Stimulated activated naive CD4-positive, alpha-beta T cell treated with Interleukin-2 at 50 U/mL for 16 hours (primary cell): ENCODE measurements around the gene GABRP.
"Not testable (repeated sequence)": the region's sequence is repeated elsewhere in the genome, so short reads cannot be mapped to it uniquely, and the experiment has no call there.

Experiments
- DNase-seq: peaks from one replicate; lab custom pipeline; 2025; lab: John Stamatoyannopoulos, UW

Gene GABRP, protein sequence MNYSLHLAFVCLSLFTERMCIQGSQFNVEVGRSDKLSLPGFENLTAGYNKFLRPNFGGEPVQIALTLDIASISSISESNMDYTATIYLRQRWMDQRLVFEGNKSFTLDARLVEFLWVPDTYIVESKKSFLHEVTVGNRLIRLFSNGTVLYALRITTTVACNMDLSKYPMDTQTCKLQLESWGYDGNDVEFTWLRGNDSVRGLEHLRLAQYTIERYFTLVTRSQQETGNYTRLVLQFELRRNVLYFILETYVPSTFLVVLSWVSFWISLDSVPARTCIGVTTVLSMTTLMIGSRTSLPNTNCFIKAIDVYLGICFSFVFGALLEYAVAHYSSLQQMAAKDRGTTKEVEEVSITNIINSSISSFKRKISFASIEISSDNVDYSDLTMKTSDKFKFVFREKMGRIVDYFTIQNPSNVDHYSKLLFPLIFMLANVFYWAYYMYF

DNA sequence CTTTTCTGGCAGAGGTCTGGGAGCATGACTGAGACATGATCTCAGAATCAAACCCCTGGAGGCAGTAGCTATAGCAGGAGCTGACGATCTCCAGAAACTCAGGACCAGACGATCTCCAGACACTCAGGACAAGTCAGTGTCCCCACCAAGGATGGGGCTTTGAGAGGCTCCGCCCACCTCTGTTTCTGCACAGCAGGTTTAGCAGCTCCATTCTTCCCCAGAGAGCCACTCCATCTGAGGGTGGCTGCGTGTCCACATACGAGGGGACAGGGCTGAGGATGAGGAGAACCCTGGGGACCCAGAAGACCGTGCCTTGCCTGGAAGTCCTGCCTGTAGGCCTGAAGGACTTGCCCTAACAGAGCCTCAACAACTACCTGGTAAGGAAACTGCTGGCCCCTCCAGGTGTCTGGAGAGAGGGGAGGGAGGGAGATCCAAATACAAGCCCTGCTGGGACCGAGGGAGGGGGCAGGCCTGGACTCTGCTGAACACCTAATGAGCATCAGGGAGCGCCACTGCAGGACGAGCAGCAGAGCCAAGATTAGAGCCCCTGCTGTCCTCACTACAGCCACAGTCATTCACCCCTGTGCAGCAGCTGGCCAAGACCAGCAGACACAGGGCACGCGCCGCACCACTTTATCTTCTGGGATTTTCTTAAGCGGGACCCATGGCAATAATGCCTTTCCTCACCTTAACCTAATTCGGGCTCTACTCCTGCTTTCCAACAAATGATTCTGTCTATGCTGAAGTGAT is at the start of gene GABRP:
GABRP (plus strand) TSS at position 228 of the 750 bp plus-strand sequence. CDS start 4,891 bp downstream, outside the sequence.
- DNase-seq, result no peak

GRCh38 chr5:170736966-170737365 is 46.6 kb upstream of the GABRP start:
- no peak for DNase-seq

GRCh38 chr5:170737591-170737990 is 45.9 kb upstream of the GABRP start:
- DNase-seq, result no peak

DNA sequence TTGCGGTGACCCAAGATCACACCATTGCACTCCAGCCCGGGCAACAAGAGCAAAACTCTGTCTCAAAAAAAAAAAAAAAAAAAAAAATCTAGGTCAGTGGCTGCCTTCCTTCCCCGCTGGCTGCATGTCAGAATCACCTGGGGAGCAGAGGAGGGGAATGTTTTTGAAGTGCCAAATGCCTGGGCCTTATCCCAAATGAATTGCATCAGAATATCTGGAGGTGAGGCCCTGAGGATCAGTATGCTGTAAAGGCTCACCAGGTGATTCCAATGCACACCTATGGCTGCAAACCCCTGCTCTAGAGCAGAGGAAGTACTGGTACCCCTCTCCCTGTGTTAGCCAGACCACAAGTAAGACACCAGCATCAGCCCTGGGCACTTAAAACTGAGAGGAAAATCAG is 44.7 kb upstream of the GABRP start:
- DNase-seq, result no peak

DNA sequence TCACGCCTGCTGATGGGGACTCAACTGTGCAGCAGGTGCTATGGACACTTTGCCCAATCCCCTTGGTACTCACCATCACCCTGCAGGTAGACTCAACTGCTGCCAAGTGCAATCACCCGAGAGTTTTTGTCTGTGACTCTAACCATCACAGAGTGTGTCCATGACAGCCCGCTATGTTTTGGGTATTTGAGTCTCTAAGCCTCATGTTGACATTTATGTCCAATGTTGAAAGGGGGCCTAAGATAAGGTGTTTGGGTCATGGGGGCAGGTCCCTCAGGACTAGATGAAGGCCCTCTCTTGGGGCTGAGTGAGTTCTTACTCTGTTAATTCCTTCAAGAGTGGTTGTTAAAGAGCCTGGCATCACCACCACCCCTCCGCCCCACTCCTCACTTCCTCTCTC is 44.1 kb upstream of the GABRP start:
- DNase-seq, result no peak

DNA sequence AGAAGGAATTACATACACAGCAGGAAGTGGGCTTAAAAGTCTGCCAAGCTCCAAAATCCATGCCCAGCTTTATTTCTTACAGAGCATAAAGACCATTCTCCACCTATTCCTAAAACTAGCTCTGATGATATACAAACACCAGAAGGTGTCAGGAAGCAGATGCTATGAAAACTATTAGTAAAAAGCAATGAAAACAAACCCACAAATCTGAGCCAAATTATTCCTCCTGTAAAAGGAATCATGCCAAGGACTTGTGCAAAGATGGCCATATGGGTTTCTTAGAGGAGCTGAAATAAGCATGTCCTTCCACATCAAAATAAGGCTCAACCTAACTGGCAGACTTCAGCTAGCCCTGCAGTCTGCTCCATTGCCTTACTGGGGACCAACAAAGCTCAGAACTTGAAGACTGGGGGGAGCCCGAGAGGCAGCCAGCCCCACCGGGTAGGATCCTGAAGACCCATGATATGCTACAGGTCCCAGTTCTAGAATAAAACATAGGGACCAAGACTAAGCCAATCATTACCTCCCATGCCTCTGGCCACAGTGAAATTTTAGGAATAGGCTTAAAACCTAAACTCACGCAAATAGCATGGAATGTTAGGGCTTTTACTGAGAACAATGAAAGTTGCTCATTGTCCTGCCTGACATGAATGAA is 42.8 kb upstream of the GABRP start:
- no peak for DNase-seq

- DNase-seq, result no peak
These were observed 41.7 kb upstream of the GABRP start for GRCh38 chr5:170741801-170742200.

- no peak for DNase-seq
These were observed 39.7 kb upstream of the GABRP start for GRCh38 chr5:170743876-170744212.

DNA sequence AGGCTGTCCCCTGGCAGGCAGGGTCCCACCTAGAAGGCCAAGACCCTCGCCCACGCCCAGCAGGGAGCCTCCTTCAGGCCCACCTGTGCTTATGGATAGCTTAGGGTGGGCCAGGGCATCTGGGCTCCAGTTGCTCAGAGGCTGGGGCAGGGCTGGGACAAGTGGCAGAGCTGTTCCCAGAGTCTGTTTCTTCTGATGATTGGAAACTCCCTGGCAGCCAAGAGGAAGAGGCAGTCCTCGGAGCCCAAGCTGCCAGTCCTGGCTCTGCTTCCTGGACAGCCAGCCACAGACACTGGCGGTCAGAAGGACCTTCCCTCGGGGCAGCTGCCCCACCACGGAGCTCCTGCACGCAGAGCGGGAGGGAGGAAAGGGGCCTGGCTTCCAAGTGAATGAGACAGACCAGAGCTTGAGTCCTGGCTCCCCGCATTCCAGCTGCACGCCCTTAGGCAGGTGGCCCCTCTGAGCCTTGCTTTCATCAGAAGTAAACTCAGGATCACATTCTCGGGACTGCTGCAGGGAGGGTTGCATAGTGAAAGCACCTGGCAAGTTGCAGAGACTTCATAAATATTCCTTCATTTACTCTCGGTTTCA is 37.9 kb upstream of the GABRP start:
- DNase-seq, result no peak

DNA sequence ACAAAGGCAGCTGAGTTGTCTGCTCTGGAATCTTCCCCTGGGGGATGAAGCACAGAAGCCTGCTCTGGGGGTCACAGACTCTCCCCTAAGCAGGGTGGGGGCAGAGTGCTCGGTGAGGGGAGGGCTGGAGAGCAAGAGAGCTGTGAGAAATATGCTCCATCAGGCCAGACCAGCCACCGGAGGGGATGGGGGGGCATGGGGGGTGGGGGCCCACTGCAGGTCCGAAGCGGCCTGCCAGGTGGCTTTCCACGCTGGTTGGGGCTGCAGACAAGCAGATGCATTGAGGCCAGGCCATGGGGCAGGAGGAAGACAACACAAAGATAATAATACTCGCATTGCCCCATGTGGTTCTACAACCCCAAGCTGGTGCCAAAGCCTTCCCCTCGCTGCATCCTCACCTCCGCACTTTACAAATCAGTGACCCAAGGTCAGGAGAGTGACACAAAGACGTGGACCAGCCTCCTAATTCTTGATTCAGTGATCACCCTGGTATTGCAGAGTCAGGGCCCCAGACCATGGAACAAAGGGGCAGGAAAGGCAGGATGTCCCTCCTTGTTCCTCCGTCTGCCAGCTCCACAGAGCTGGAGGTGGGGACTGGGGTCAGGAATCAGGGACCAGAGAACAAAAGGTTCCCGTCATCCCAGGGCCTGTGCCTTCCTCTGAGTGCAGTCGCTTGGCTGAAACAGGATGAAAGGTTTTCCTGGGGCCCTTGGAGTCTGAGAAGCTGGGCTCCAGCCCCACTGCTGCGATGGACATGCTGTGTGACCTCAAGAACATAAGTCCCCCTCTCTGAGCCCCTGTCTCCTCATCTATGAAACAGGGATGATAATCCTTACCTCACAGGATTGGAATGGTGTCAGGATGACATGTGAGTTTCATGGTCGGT is 37.2 kb upstream of the GABRP start:
- no peak for DNase-seq

DNA sequence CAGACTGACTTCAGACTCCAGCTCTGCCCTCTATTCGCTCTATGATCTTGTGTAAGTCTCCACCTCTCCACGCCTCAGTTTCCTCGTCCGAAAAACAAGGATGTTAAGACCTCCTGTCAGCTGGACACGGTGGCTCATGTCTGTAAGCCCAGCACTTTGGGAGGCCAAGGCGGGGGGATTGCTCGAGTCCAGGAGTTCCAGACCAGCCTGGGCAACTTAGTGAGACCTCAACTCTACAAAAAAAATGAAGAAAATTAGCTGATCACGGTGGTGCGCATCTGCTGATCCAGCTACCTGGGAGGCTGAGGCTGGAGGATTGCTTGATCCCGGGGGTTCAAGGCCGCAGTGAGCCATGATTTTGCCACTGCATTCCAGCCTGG is 36.6 kb upstream of the GABRP start:
- DNase-seq, result no peak

GRCh38 chr5:170747357-170747756 is 36.2 kb upstream of the GABRP start:
- DNase-seq, result no peak

GRCh38 chr5:170747851-170748250 is 35.7 kb upstream of the GABRP start:
- DNase-seq, result no peak

DNA sequence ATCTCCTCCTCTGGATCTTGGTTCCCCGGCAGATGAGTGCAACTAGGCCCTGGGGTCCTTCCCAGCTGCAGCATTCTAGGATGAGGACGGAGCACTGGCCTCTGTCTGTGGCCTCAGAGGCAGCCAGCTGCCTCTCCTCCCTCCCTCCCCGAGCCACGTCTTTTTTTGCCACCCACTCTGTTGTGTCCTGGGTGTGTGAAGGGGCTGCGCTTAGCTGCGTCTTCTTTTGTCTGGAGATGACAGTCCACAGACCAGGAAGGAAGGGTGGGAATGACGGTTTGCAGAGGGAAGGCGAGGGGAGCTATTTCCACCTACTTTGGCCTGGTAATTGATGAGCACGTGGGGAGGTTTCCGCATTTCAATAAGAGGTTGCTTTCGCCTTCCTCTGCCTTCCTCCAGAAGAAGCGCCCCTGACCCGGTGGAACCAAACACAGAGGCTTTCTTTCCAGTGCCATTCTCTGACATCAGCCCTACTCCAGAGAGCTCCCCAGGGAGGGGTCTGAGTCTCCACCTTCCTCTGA is 34.5 kb upstream of the GABRP start:
- no peak for DNase-seq

DNA sequence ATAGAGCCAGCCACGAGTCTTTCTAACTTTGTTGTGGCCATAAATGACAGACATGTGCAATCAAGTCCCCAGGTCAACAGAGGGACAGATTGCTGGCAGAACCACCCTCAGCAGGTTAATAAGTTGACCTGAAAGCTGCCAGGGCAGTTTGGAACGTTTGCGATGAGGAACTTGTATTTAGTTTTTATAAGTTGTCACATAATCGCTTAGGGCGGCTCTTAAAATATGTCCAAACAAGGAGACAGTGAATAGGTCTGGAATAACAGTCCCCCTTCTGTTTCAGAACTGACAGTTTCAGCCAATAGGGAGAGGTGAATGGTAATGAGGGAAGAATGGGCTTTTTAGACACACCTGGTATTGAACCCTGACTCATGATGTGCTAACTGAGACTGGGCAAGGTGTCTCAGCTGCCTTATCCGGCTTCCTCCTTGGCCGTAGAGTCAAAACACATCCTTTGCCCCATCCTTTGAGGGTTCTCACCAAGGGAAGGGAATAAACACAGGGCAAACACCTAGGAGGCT is 33.6 kb upstream of the GABRP start:
- no peak for DNase-seq

DNA sequence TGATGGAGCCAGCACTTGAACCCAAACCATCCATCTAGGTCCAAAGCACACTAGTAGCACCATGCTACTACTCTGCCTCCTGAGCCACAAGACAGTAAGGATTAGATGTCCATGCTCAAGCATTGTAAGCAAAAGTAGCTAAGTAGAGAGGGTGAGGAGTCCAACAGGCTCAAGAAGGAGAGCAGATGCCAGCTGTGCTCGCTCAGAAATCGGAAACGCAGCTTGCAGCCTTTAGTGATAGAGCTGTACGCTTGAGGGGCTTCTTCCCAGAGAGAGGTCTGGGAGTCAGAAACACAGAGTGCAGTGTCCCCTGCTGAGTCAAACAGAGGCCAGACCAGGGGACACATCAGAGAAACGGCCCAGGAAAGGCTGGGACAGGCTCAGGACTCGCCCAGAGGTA is 32.7 kb upstream of the GABRP start:
- DNase-seq, result no peak

GRCh38 chr5:170751631-170752030 is 31.9 kb upstream of the GABRP start:
- DNase-seq, result no peak

DNA sequence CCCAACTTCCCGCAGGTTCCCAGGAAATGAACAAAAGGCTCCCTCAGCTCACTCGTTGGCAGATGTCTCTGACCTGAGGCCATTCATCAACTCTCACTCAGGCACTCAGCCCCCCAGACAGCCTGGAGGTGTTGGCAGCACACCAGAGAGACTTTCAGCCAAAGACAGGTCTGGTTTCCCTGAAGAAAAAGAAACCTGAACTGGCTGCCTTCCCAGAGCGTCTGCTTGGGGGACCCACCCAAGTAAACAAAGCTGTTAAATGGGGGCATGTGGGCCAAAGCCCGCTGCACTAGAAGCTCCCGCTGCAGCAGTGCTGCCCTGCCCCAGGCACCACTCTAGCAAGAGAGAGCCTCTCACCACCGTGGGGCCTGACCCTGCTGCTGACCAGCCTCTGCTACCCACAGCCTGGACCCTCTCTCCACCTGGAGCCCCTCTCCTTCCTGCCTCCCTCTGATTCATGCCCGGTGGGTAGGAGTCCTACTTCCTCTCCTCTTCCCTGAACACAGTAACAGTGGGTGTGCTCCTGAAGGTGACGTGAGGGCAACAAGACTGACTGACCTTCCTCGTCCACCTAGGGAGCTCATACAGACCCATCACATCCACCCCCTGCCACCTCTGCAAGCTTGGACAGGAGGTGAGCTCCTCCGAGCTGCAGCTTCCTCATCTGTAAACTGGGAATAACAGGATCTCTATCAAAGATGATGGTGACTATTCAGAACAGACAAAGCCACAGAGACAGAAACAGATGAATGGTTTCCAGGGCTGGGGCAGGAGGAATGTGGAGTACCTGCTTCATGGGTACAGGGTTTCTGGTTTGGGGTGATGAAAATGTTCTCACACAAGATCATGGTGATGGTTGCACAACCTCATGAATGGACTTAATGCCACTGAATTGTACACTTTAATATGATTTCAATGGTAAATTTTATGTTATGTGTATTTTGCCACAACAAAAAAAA is 31.0 kb upstream of the GABRP start:
- DNase-seq, result no peak

GRCh38 chr5:170753311-170753710 is 30.2 kb upstream of the GABRP start:
- DNase-seq, result no peak

- DNase-seq, result not testable (repeated sequence)
These were observed 29.0 kb upstream of the GABRP start for GRCh38 chr5:170754508-170754907.
